ENCODE measurements around the gene PPDPF. TPM values are rescaled to one million over a fixed set of nuclear protein-coding genes. Genes with fewer than 3 reads are reported as not detected.

The PPDPF gene
- total and polyA plus RNA-seq, 4 donors: 36.9 to 545 (median 474) TPM

- DNase-seq (no peak), ATAC-seq (ENCODE audit: insufficient read depth, low FRiP score) (no peak)
- Histone ChIP-seq H3K9me3 (ENCODE audit: control insufficient read depth in 4 of 4, insufficient read depth in 3 of 4, low read length in 3 of 4) (peaks cover 0 to 4% (median 0%) of the 10 kb centered on the region in 4 donors), H3K27me3 (ENCODE audit: control insufficient read depth in 3 of 3, insufficient read depth in 3 of 3, low read length in 2 of 3) (no peaks in the 10 kb centered on the region), H3K36me3 (ENCODE audit: control insufficient read depth in 4 of 4, insufficient read depth in 4 of 4, low read length in 4 of 4) (peaks cover 3 to 64% (median 6%) of the 10 kb centered on the region in 4 donors), H3K4me1 (ENCODE audit: control insufficient read depth in 5 of 5, insufficient read depth in 5 of 5, low read length in 5 of 5) (no peaks in the 10 kb centered on the region), H3K27ac (ENCODE audit: low read depth in 1 of 2, low read length in 1 of 2) (no peak overlapping the region), H3K4me3 (no peak overlapping the region), H3K9ac (ENCODE audit: insufficient read depth in 1 of 2, low read length in 2 of 2) (no peak overlapping the region)
- TF ChIP-seq, protein P1, sequence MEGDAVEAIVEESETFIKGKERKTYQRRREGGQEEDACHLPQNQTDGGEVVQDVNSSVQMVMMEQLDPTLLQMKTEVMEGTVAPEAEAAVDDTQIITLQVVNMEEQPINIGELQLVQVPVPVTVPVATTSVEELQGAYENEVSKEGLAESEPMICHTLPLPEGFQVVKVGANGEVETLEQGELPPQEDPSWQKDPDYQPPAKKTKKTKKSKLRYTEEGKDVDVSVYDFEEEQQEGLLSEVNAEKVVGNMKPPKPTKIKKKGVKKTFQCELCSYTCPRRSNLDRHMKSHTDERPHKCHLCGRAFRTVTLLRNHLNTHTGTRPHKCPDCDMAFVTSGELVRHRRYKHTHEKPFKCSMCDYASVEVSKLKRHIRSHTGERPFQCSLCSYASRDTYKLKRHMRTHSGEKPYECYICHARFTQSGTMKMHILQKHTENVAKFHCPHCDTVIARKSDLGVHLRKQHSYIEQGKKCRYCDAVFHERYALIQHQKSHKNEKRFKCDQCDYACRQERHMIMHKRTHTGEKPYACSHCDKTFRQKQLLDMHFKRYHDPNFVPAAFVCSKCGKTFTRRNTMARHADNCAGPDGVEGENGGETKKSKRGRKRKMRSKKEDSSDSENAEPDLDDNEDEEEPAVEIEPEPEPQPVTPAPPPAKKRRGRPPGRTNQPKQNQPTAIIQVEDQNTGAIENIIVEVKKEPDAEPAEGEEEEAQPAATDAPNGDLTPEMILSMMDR (IDR thresholded peaks at IDR 0.05; ENCODE audit: control extremely low read depth, extremely low read depth): no peak
- 97% methylated on average over 16 of the region's 16 CpGs for WGBS, 2 donors
These were observed 39.8 kb downstream of the PPDPF start for GRCh38 chr20:63560333-63560805.

GRCh38 chr20:63560856-63561609 lies 40.5 kb downstream of the PPDPF start:
- Histone ChIP-seq H3K4me1 (ENCODE audit: control insufficient read depth in 5 of 5, insufficient read depth in 5 of 5, low read length in 5 of 5) (no peaks in the 10 kb centered on the region), H3K27me3 (ENCODE audit: control insufficient read depth in 3 of 3, insufficient read depth in 3 of 3, low read length in 2 of 3) (no peaks in the 10 kb centered on the region), H3K36me3 (ENCODE audit: control insufficient read depth in 4 of 4, insufficient read depth in 4 of 4, low read length in 4 of 4) (peaks cover 3 to 71% (median 6%) of the 10 kb centered on the region in 4 donors), H3K27ac (ENCODE audit: low read depth in 1 of 2, low read length in 1 of 2) (no peak overlapping the region), H3K9ac (ENCODE audit: insufficient read depth in 1 of 2, low read length in 2 of 2) (no peak overlapping the region), H3K9me3 (ENCODE audit: control insufficient read depth in 4 of 4, insufficient read depth in 3 of 4, low read length in 3 of 4) (peaks cover 0 to 8% (median 0%) of the 10 kb centered on the region in 4 donors), H3K4me3 (no peak overlapping the region)
- ATAC-seq (ENCODE audit: insufficient read depth, low FRiP score) (no peak), DNase-seq (no peak)
- 96% methylated on average over 26 of the region's 26 CpGs for WGBS, 2 donors
- TF ChIP-seq, protein P1 (IDR thresholded peaks at IDR 0.05; ENCODE audit: control extremely low read depth, extremely low read depth): no peak

DNA sequence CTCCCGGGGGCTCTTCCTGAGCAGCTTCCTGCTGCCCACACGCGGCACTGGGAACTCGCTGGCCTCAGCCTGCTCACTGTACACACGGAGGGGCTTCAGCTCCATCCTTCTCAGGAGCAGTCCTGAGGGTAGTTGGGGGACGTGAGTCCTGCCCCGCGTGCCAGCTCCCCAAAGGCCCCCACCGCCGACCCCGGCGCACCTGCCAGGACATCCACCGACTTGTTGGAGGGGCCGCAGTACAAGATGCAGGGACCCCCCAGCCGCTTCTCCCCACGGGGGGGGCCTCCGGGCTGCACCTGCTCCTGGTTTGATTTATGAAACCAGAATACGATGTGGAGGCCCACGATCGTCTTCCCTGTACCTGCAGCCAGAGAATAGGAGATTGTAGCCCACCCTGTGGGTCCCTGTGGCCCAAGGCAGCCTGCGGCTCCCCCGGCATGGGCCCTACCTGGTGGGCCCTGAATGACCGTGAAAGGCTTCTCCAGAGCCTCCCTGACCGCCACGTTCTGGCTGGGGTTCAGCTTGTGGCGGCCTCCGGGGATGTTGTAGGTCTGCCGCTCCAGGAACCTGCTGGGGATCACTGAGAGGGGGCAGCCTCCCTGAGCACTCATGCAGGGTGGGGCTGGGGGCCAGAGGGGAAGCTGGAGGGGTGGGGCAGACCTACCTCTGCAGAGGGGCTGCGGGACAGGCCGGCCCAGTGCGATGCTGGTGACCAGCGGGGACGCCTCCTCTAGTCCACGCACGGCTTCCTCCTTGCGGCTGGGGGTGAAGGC lies 41.2 kb downstream of the PPDPF start:
- H3K4me3 ChIP-seq: no peak overlapping the region
- H3K9ac ChIP-seq (ENCODE audit: insufficient read depth in 1 of 2, low read length in 2 of 2): no peak overlapping the region
- ATAC-seq (ENCODE audit: insufficient read depth, low FRiP score) (no peak), DNase-seq (no peak)
- 91 to 93% methylated on average over 36 of the region's 36 CpGs for WGBS, 2 donors
- TF ChIP-seq, protein P1 (IDR thresholded peaks at IDR 0.05; ENCODE audit: control extremely low read depth, extremely low read depth): no peak
- no peaks in the 10 kb centered on the region for H3K27me3 ChIP-seq (ENCODE audit: control insufficient read depth in 3 of 3, insufficient read depth in 3 of 3, low read length in 2 of 3)
- peaks cover 3 to 79% (median 6%) of the 10 kb centered on the region in 4 donors for H3K36me3 ChIP-seq (ENCODE audit: control insufficient read depth in 4 of 4, insufficient read depth in 4 of 4, low read length in 4 of 4)
- no peak overlapping the region for H3K27ac ChIP-seq (ENCODE audit: low read depth in 1 of 2, low read length in 1 of 2)
- H3K9me3 ChIP-seq (ENCODE audit: control insufficient read depth in 4 of 4, insufficient read depth in 3 of 4, low read length in 3 of 4): peaks cover 0 to 8% (median 0%) of the 10 kb centered on the region in 4 donors
- H3K4me1 ChIP-seq (ENCODE audit: control insufficient read depth in 5 of 5, insufficient read depth in 5 of 5, low read length in 5 of 5): no peaks in the 10 kb centered on the region

All from lung (tissue), 12 donors.